ENCODE measurements around the gene PTPRE. TPM values are rescaled to one million over a fixed set of nuclear protein-coding genes. Genes with fewer than 3 reads are reported as not detected.

PTPRE gene
- total and polyA plus RNA-seq, 10 of the 15 experiments (the other 5 are each of a cell fraction or from before 2014, with no cell fraction given) = 2.9 to 7.6 (median 5.8) TPM

GRCh38 chr10:127998501-127999144, 91.7 kb downstream of the PTPRE start:
- Histone ChIP-seq H4K20me1 (ENCODE audit: control insufficient read depth, insufficient read depth) (no peaks in the 10 kb centered on the region), H2AFZ (ENCODE audit: control insufficient read depth, low read depth, low read length) (no peak overlapping the region)

GRCh38 chr10:127999297-128000129, 92.6 kb downstream of the PTPRE start:
- no peak overlapping the region for H3K9ac ChIP-seq (ENCODE audit: control insufficient read depth, insufficient read depth, low read length)
- ChIA-PET POLR2A (no interaction called here), SMC1A (ENCODE audit: uncharacterized antibody, unreplicated experiment) (no interaction called here), RAD21 (ENCODE audit: unreplicated experiment) (no interaction called here), CTCF (interaction anchor here (1.3 kb wide), 1 partner anchor 12 kb away, joined by 5 read pairs; no protein-coding TSS in a partner anchor)
- no peak for ATAC-seq
- H2AFZ ChIP-seq (ENCODE audit: control insufficient read depth, low read depth, low read length) = no peak overlapping the region
- no peak for DNase-seq (ENCODE audit: low read depth, low spot score)
- intact Hi-C loops (cut with micrococcal nuclease; ENCODE audit: unreplicated experiment) = no loop called here
- H3K4me1 ChIP-seq (ENCODE audit: control insufficient read depth, insufficient read depth, low read length) = no peaks in the 10 kb centered on the region
- no TSS peak for BruUV-seq (replicated peaks)
- H3K4me3 ChIP-seq = no peak overlapping the region
- WGBS (ENCODE audit: insufficient coverage, insufficient replicate concordance, low lambda C conversion rate, missing lambda C conversion rate) = 35% methylated on average over 23 of the region's 23 CpGs
- in situ Hi-C loops (cut with MboI) = no loop called here
- no peaks in the 10 kb centered on the region for H3K79me2 ChIP-seq (ENCODE audit: control insufficient read depth, insufficient read depth, low read length)
- no peak overlapping the region for H3K27ac ChIP-seq (ENCODE audit: control insufficient read depth, insufficient read depth)
- H3K27me3 ChIP-seq (replicated peaks in 1 of 2; ENCODE audit: control insufficient read depth in 2 of 2, insufficient read depth in 2 of 2, low read length in 1 of 2) = no peaks in the 10 kb centered on the region; a peak in 2 of 4 replicates
- FAIRE-seq = no peak
- no peaks in the 10 kb centered on the region for H4K20me1 ChIP-seq (ENCODE audit: control insufficient read depth, insufficient read depth)
- H3K4me2 ChIP-seq (ENCODE audit: control insufficient read depth, insufficient read depth) = no peak overlapping the region
- H3K36me3 ChIP-seq (ENCODE audit: control insufficient read depth in 2 of 2, insufficient read depth in 2 of 2, low read length in 1 of 2) = no peaks in the 10 kb centered on the region
- H3K9me3 ChIP-seq (replicated peaks; ENCODE audit: control insufficient read depth, insufficient read depth, low read length) = no peaks in the 10 kb centered on the region
- TF ChIP-seq STAT1 (conservative IDR thresholded peaks at IDR 0.05) (no peak), ZNF622 (IDR thresholded peaks at IDR 0.05) (no peak), ZSCAN29 (IDR thresholded peaks at IDR 0.05) (no peak), BCLAF1 (IDR thresholded peaks at IDR 0.05) (no peak), CTCF (IDR thresholded peaks at IDR 0.05 in 2 of 3, conservative IDR thresholded peaks at IDR 0.05 in 1 of 3; ENCODE audit: control insufficient read depth in 2 of 3, extremely low read depth in 1 of 3, insufficient read depth in 1 of 3, low read depth in 3 of 3, low read length in 3 of 3) (no peak), KLF5 (IDR thresholded peaks at IDR 0.05; ENCODE audit: partially characterized antibody) (no peak), HDAC6 (IDR thresholded peaks at IDR 0.05; ENCODE audit: unreplicated experiment) (no peak), ATF2 (IDR thresholded peaks at IDR 0.05; ENCODE audit: low read length) (no peak)

More at GRCh38 chr10:127998501-127999144, 91.7 kb downstream of the PTPRE start:
- intact Hi-C loops (cut with micrococcal nuclease; ENCODE audit: unreplicated experiment) (no loop called here), in situ Hi-C loops (cut with MboI) (no loop called here)
- ChIA-PET POLR2A (no interaction called here), SMC1A (ENCODE audit: uncharacterized antibody, unreplicated experiment) (no interaction called here), CTCF (no interaction called here), RAD21 (ENCODE audit: unreplicated experiment) (no interaction called here)
- Histone ChIP-seq H3K9ac (ENCODE audit: control insufficient read depth, insufficient read depth, low read length) (no peak overlapping the region), H3K9me3 (replicated peaks; ENCODE audit: control insufficient read depth, insufficient read depth, low read length) (no peaks in the 10 kb centered on the region), H3K27ac (ENCODE audit: control insufficient read depth, insufficient read depth) (no peak overlapping the region), H3K4me3 (no peak overlapping the region), H3K4me1 (ENCODE audit: control insufficient read depth, insufficient read depth, low read length) (no peaks in the 10 kb centered on the region), H3K36me3 (ENCODE audit: control insufficient read depth in 2 of 2, insufficient read depth in 2 of 2, low read length in 1 of 2) (no peaks in the 10 kb centered on the region), H3K27me3 (replicated peaks in 1 of 2; ENCODE audit: control insufficient read depth in 2 of 2, insufficient read depth in 2 of 2, low read length in 1 of 2) (no peaks in the 10 kb centered on the region; a peak in 2 of 4 replicates), H3K79me2 (ENCODE audit: control insufficient read depth, insufficient read depth, low read length) (no peaks in the 10 kb centered on the region), H3K4me2 (ENCODE audit: control insufficient read depth, insufficient read depth) (no peak overlapping the region)
- WGBS (ENCODE audit: insufficient coverage, insufficient replicate concordance, low lambda C conversion rate, missing lambda C conversion rate) = 36% methylated on average over 17 of the region's 17 CpGs
- BruUV-seq (replicated peaks) = no TSS peak
- no peak for FAIRE-seq
- ATAC-seq = no peak
- TF ChIP-seq CBX5 (IDR thresholded peaks at IDR 0.05; ENCODE audit: low read depth) = no peak
- no peak for TF ChIP-seq MTA2 (IDR thresholded peaks at IDR 0.05; ENCODE audit: low read depth)
- no peak for TF ChIP-seq ZSCAN29 (IDR thresholded peaks at IDR 0.05)
- no peak for TF ChIP-seq NR2C1 (IDR thresholded peaks at IDR 0.05)
- DNase-seq (ENCODE audit: low read depth, low spot score) = no peak
